Activated T-helper 17 cell treated with anti-CD3 and anti-CD28 coated beads, Interleukin-2, amount 50 U/mL, for 72 hours (primary cell): ENCODE data around the gene CCDC7. TPM values are rescaled to one million over a fixed set of nuclear protein-coding genes. Genes with fewer than 3 reads are reported as not detected.
"Not testable (repeated sequence)": the region's sequence is repeated elsewhere in the genome, so short reads cannot be mapped to it uniquely, and the experiment has no call there.

Experiments
- ATAC-seq: fragments of 150-1000 bp; cut with Tn5 transposase; replicated peaks from 2 replicates; pipeline ENCODE4 v1.10.0; 2021; ENCODE audit warnings: mild to moderate bottlenecking, moderate library complexity
- H3K27ac Mint-ChIP-seq: one replicate; pipeline ENCODE4 v1.8.0; 2022; ENCODE audit warnings: mixed read lengths
- H3K27me3 Mint-ChIP-seq: one replicate; pipeline ENCODE4 v1.8.0; 2022; ENCODE audit warnings: mixed read lengths
- H3K36me3 Mint-ChIP-seq: one replicate; pipeline ENCODE4 v1.8.0; 2022; ENCODE audit warnings: low read depth, mild to moderate bottlenecking, mixed read lengths
- H3K4me1 Mint-ChIP-seq: one replicate; pipeline ENCODE4 v1.8.0; 2022; ENCODE audit warnings: mixed read lengths
- H3K4me3 Mint-ChIP-seq: one replicate; pipeline ENCODE4 v1.8.0; 2022; ENCODE audit warnings: mild to moderate bottlenecking, mixed read lengths
- H3K9me3 Mint-ChIP-seq: one replicate; pipeline ENCODE4 v1.8.0; 2022; ENCODE audit warnings: mixed read lengths
- total RNA-seq, 2 donors: library from RNA; stranded (reverse); gene quantifications; one replicate each; pipeline ENCODE4 v1.2.3, GENCODE V29; 2022

Gene CCDC7
- total RNA-seq, 2 donors from 2014 or later, result 14.6 to 53.7 TPM

- H3K4me3 Mint-ChIP-seq, result no peak overlapping the region
- H3K4me1 Mint-ChIP-seq, result no peaks in the 10 kb centered on the region
- H3K9me3 Mint-ChIP-seq, result peaks cover 7% of the 10 kb centered on the region
- ATAC-seq, result no peak
- no peak overlapping the region for H3K27ac Mint-ChIP-seq
- no peaks in the 10 kb centered on the region for H3K27me3 Mint-ChIP-seq
- peaks cover 22% of the 10 kb centered on the region for H3K36me3 Mint-ChIP-seq
Measured at GRCh38 chr10:32661346-32661745, 215.4 kb downstream of the CCDC7 start.

GRCh38 chr10:32680803-32681557 lies 235.0 kb downstream of the CCDC7 start:
- Mint-ChIP-seq H3K36me3 (peaks cover 20% of the 10 kb centered on the region), H3K27me3 (no peaks in the 10 kb centered on the region), H3K4me1 (peaks cover 3% of the 10 kb centered on the region), H3K9me3 (peaks cover 17% of the 10 kb centered on the region), H3K4me3 (no peak overlapping the region), H3K27ac (no peak overlapping the region)
- peak; percentile 89 for ATAC-seq

GRCh38 chr10:32684291-32684690 lies 238.4 kb downstream of the CCDC7 start:
- no peak overlapping the region for H3K4me3 Mint-ChIP-seq
- ATAC-seq, result no peak
- no peaks in the 10 kb centered on the region for H3K27me3 Mint-ChIP-seq
- no peak overlapping the region for H3K27ac Mint-ChIP-seq
- peaks cover 3% of the 10 kb centered on the region for H3K4me1 Mint-ChIP-seq
- H3K9me3 Mint-ChIP-seq, result peaks cover 7% of the 10 kb centered on the region
- H3K36me3 Mint-ChIP-seq, result peaks cover 41% of the 10 kb centered on the region

- peaks cover 43% of the 10 kb centered on the region for H3K36me3 Mint-ChIP-seq
- H3K4me3 Mint-ChIP-seq, result no peak overlapping the region
Measured at GRCh38 chr10:32687116-32687515, 241.2 kb downstream of the CCDC7 start.

GRCh38 chr10:32687546-32687945 lies 241.6 kb downstream of the CCDC7 start:
- H3K9me3 Mint-ChIP-seq, result peaks cover 4% of the 10 kb centered on the region
- no peaks in the 10 kb centered on the region for H3K27me3 Mint-ChIP-seq
- no peak overlapping the region for H3K27ac Mint-ChIP-seq
- peaks cover 43% of the 10 kb centered on the region for H3K36me3 Mint-ChIP-seq
- peaks cover 3% of the 10 kb centered on the region for H3K4me1 Mint-ChIP-seq
- ATAC-seq, result no peak
- no peak overlapping the region for H3K4me3 Mint-ChIP-seq

More at GRCh38 chr10:32687116-32687515, 241.2 kb downstream of the CCDC7 start:
- peaks cover 4% of the 10 kb centered on the region for H3K9me3 Mint-ChIP-seq
- no peak overlapping the region for H3K27ac Mint-ChIP-seq
- ATAC-seq, result no peak
- H3K4me1 Mint-ChIP-seq, result peaks cover 3% of the 10 kb centered on the region
- H3K27me3 Mint-ChIP-seq, result no peaks in the 10 kb centered on the region

GRCh38 chr10:32692174-32692573 lies 246.2 kb downstream of the CCDC7 start:
- H3K4me3 Mint-ChIP-seq, result no peak overlapping the region
- no peaks in the 10 kb centered on the region for H3K4me1 Mint-ChIP-seq
- no peak overlapping the region for H3K27ac Mint-ChIP-seq
- ATAC-seq, result no peak
- H3K9me3 Mint-ChIP-seq, result no peaks in the 10 kb centered on the region
- peaks cover 44% of the 10 kb centered on the region for H3K36me3 Mint-ChIP-seq
- no peaks in the 10 kb centered on the region for H3K27me3 Mint-ChIP-seq

GRCh38 chr10:32693441-32693979 lies 247.6 kb downstream of the CCDC7 start:
- peaks cover 42% of the 10 kb centered on the region for H3K36me3 Mint-ChIP-seq
- H3K4me1 Mint-ChIP-seq, result no peaks in the 10 kb centered on the region
- H3K9me3 Mint-ChIP-seq, result peaks cover 4% of the 10 kb centered on the region
- no peak for ATAC-seq
- H3K27me3 Mint-ChIP-seq, result no peaks in the 10 kb centered on the region
- H3K4me3 Mint-ChIP-seq, result no peak overlapping the region
- no peak overlapping the region for H3K27ac Mint-ChIP-seq

GRCh38 chr10:32699683-32700082 lies 253.7 kb downstream of the CCDC7 start:
- not testable (repeated sequence) for H3K27ac Mint-ChIP-seq, ATAC-seq, H3K4me1 Mint-ChIP-seq, H3K4me3 Mint-ChIP-seq, H3K27me3 Mint-ChIP-seq
- Mint-ChIP-seq H3K36me3 (peaks cover 48% of the 10 kb centered on the region), H3K9me3 (peaks cover 16% of the 10 kb centered on the region)

- no peaks in the 10 kb centered on the region for H3K36me3 Mint-ChIP-seq
- H3K4me1 Mint-ChIP-seq, result no peaks in the 10 kb centered on the region
- ATAC-seq, result no peak
- peaks cover 20% of the 10 kb centered on the region for H3K9me3 Mint-ChIP-seq
- no peak overlapping the region for H3K4me3 Mint-ChIP-seq
- H3K27me3 Mint-ChIP-seq, result no peaks in the 10 kb centered on the region
- H3K27ac Mint-ChIP-seq, result no peak overlapping the region
Measured at GRCh38 chr10:32713560-32713959, 267.6 kb downstream of the CCDC7 start.

- Mint-ChIP-seq H3K4me1 (no peaks in the 10 kb centered on the region), H3K36me3 (peaks cover 10% of the 10 kb centered on the region), H3K27me3 (no peaks in the 10 kb centered on the region), H3K4me3 (no peak overlapping the region), H3K9me3 (no peaks in the 10 kb centered on the region), H3K27ac (no peak overlapping the region)
- ATAC-seq, result peak; percentile 35
Measured at GRCh38 chr10:32731527-32731926, 285.6 kb downstream of the CCDC7 start.

- no peaks in the 10 kb centered on the region for H3K4me1 Mint-ChIP-seq
- no peak for ATAC-seq
- peaks cover 31% of the 10 kb centered on the region for H3K36me3 Mint-ChIP-seq
- H3K27ac Mint-ChIP-seq, result no peak overlapping the region
- no peaks in the 10 kb centered on the region for H3K27me3 Mint-ChIP-seq
- no peak overlapping the region for H3K4me3 Mint-ChIP-seq
- peaks cover 3% of the 10 kb centered on the region for H3K9me3 Mint-ChIP-seq
Measured at GRCh38 chr10:32738958-32739357, 293.0 kb downstream of the CCDC7 start.

- no peaks in the 10 kb centered on the region for H3K4me1 Mint-ChIP-seq
- no peak overlapping the region for H3K27ac Mint-ChIP-seq
- H3K27me3 Mint-ChIP-seq, result no peaks in the 10 kb centered on the region
- H3K4me3 Mint-ChIP-seq, result no peak overlapping the region
- H3K9me3 Mint-ChIP-seq, result no peaks in the 10 kb centered on the region
- H3K36me3 Mint-ChIP-seq, result peaks cover 42% of the 10 kb centered on the region
- no peak for ATAC-seq
Measured at GRCh38 chr10:32744321-32744720, 298.4 kb downstream of the CCDC7 start.

GRCh38 chr10:32746869-32747268 lies 300.9 kb downstream of the CCDC7 start:
- Mint-ChIP-seq H3K9me3 (no peaks in the 10 kb centered on the region), H3K27me3 (no peaks in the 10 kb centered on the region), H3K4me3 (no peak overlapping the region), H3K27ac (no peak overlapping the region), H3K36me3 (peaks cover 37% of the 10 kb centered on the region), H3K4me1 (no peaks in the 10 kb centered on the region)
- ATAC-seq, result no peak

GRCh38 chr10:32751582-32751981 lies 305.6 kb downstream of the CCDC7 start:
- H3K4me1 Mint-ChIP-seq, result no peaks in the 10 kb centered on the region
- no peaks in the 10 kb centered on the region for H3K27me3 Mint-ChIP-seq
- H3K36me3 Mint-ChIP-seq, result peaks cover 12% of the 10 kb centered on the region
- no peak for ATAC-seq
- H3K9me3 Mint-ChIP-seq, result peaks cover 6% of the 10 kb centered on the region
- no peak overlapping the region for H3K4me3 Mint-ChIP-seq
- no peak overlapping the region for H3K27ac Mint-ChIP-seq

GRCh38 chr10:32754900-32755299 lies 309.0 kb downstream of the CCDC7 start:
- H3K27me3 Mint-ChIP-seq, H3K4me1 Mint-ChIP-seq, H3K4me3 Mint-ChIP-seq, H3K36me3 Mint-ChIP-seq, H3K27ac Mint-ChIP-seq, ATAC-seq: not testable (repeated sequence)
- peaks cover 14% of the 10 kb centered on the region for H3K9me3 Mint-ChIP-seq
